H9 (cell line): Measurements from ENCODE around the gene MUC4. TPM values are rescaled to one million over a fixed set of nuclear protein-coding genes. Genes with fewer than 3 reads are reported as not detected.

Source experiments
- DNase-seq: peaks from one replicate; pipeline ENCODE4 v3.0.0-alpha.2; 2017
- H2AFZ ChIP-seq: one replicate; pipeline ENCODE4 v1.6.1; 2013; ENCODE audit warnings: mild to moderate bottlenecking, low read length, control low read depth, moderate library complexity
- H2AK5ac ChIP-seq: 2 replicates; pipeline ENCODE4 v1.6.1; 2013; ENCODE audit warnings: low read length, control low read depth, mixed read lengths; ENCODE audit not compliant: insufficient read length
- H2BK120ac ChIP-seq: one replicate; pipeline ENCODE4 v1.6.1; 2013; ENCODE audit warnings: low read depth, mild to moderate bottlenecking, low read length, control low read depth, inconsistent platforms; ENCODE audit not compliant: poor library complexity, severe bottlenecking
- H2BK12ac ChIP-seq: 2 replicates; pipeline ENCODE4 v1.6.1; 2013; ENCODE audit warnings: low read length, control low read depth, mixed read lengths, low read depth; ENCODE audit not compliant: insufficient read length
- H2BK15ac ChIP-seq: 2 replicates; pipeline ENCODE4 v1.6.1; 2013; ENCODE audit warnings: low read depth, low read length, control low read depth
- H2BK20ac ChIP-seq: one replicate; pipeline ENCODE4 v1.6.1; 2013; ENCODE audit warnings: low read depth, mild to moderate bottlenecking, low read length, control low read depth, inconsistent platforms; ENCODE audit not compliant: poor library complexity, severe bottlenecking
- H2BK5ac ChIP-seq: 2 replicates; pipeline ENCODE4 v1.6.1; 2013; ENCODE audit warnings: low read length, control low read depth, mixed read lengths; ENCODE audit not compliant: insufficient read length
- H3K14ac ChIP-seq: 2 replicates; pipeline ENCODE4 v1.6.1; 2013; ENCODE audit warnings: low read length, control low read depth; ENCODE audit not compliant: insufficient read depth
- H3K18ac ChIP-seq: 2 replicates; pipeline ENCODE4 v1.6.1; 2013; ENCODE audit warnings: low read depth, mild to moderate bottlenecking, mixed read lengths, low read length, control low read depth; ENCODE audit not compliant: insufficient read length
- H3K23ac ChIP-seq: 2 replicates; pipeline ENCODE4 v1.6.1; 2013; ENCODE audit warnings: low read length, control low read depth, mixed read lengths, low read depth; ENCODE audit not compliant: insufficient read length
- H3K23me2 ChIP-seq: 2 replicates; pipeline ENCODE4 v1.6.1; 2013; ENCODE audit warnings: low read depth, mild to moderate bottlenecking, mixed read lengths, low read length, control low read depth; ENCODE audit not compliant: insufficient read length, poor library complexity, severe bottlenecking
- H3K27ac ChIP-seq: 2 replicates; pipeline ENCODE4 v1.5.1; 2013; ENCODE audit warnings: low read length, control low read depth, mixed read lengths, low read depth; ENCODE audit not compliant: insufficient read length
- H3K27me3 ChIP-seq: 2 replicates; pipeline ENCODE4 v1.6.1; 2013; ENCODE audit warnings: low read length, control low read depth, inconsistent platforms; ENCODE audit not compliant: insufficient read depth
- H3K4ac ChIP-seq: 2 replicates; pipeline ENCODE4 v1.6.1; 2013; ENCODE audit warnings: low read depth, mild to moderate bottlenecking, control low read depth, inconsistent platforms, low read length, moderate library complexity
- H3K4me1 ChIP-seq: 2 replicates; pipeline ENCODE4 v1.6.1; 2013; ENCODE audit warnings: low read length, control low read depth, inconsistent platforms; ENCODE audit not compliant: insufficient read depth
- H3K4me2 ChIP-seq: 2 replicates; pipeline ENCODE4 v1.6.1; 2013; ENCODE audit warnings: low read length, control low read depth, mixed read lengths; ENCODE audit not compliant: insufficient read length, insufficient read depth
- H3K56ac ChIP-seq: 2 replicates; pipeline ENCODE4 v1.6.1; 2013; ENCODE audit warnings: low read depth, mild to moderate bottlenecking, mixed read lengths, low read length, control low read depth; ENCODE audit not compliant: insufficient read length
- H3K79me1 ChIP-seq: 2 replicates; pipeline ENCODE4 v1.6.1; 2013; ENCODE audit warnings: low read depth, mild to moderate bottlenecking, moderate library complexity, low read length, control low read depth, inconsistent platforms; ENCODE audit not compliant: insufficient read depth, poor library complexity, severe bottlenecking
- H3K79me2 ChIP-seq: 2 replicates; pipeline ENCODE4 v1.6.1; 2013; ENCODE audit warnings: low read length, control low read depth, inconsistent platforms; ENCODE audit not compliant: insufficient read depth
- H3K9ac ChIP-seq: 2 replicates; pipeline ENCODE4 v1.6.1; 2013; ENCODE audit warnings: low read length, control low read depth, mixed read lengths; ENCODE audit not compliant: insufficient read length; ENCODE audit errors: extremely low read depth
- H3K9me3 ChIP-seq: one replicate; pipeline ENCODE4 v1.6.1; 2013; ENCODE audit warnings: low read depth, low read length, inconsistent platforms; ENCODE audit not compliant: control insufficient read depth
- H3T11ph ChIP-seq: one replicate; pipeline ENCODE4 v1.6.1; 2013; ENCODE audit warnings: mild to moderate bottlenecking, low read length, control low read depth, inconsistent platforms
- H4K20me1 ChIP-seq: one replicate; pipeline ENCODE4 v1.6.1; 2013; ENCODE audit not compliant: control insufficient read depth, insufficient read length, insufficient read depth
- H4K5ac ChIP-seq: 2 replicates; pipeline ENCODE4 v1.6.1; 2013; ENCODE audit warnings: low read depth, mild to moderate bottlenecking, mixed read lengths, low read length, control low read depth; ENCODE audit not compliant: insufficient read length
- H4K8ac ChIP-seq: replicated peaks from 2 replicates; pipeline ENCODE4 v1.6.1; 2013; ENCODE audit warnings: low read length, control low read depth, mixed read lengths, low read depth; ENCODE audit not compliant: insufficient read length
- H4K91ac ChIP-seq: 2 replicates; pipeline ENCODE4 v1.6.1; 2013; ENCODE audit warnings: low read depth, mild to moderate bottlenecking, moderate library complexity, mixed read lengths, low read length, control low read depth; ENCODE audit not compliant: insufficient read length
- H3K27ac Mint-ChIP-seq, 3 experiments: 2 replicates in 2 of 3; 3 replicates in 1 of 3; pipeline ENCODE4 v1.8.0; 2020 to 2021; ENCODE audit warnings: mixed read lengths in 3 of 3, mild to moderate bottlenecking in 1 of 3, moderate library complexity in 1 of 3
- H3K27me3 Mint-ChIP-seq: 2 replicates; pipeline ENCODE4 v1.8.0; 2021; ENCODE audit warnings: low read depth, mild to moderate bottlenecking, moderate library complexity, mixed read lengths
- H3K36me3 Mint-ChIP-seq, 3 experiments: 2 replicates in 2 of 3; 3 replicates in 1 of 3; pipeline ENCODE4 v1.8.0; 2020 to 2021; ENCODE audit warnings: low read depth in 3 of 3, mixed read lengths in 3 of 3; ENCODE audit not compliant: insufficient read depth in 1 of 3
- H3K4me1 Mint-ChIP-seq, 2 experiments: 2 replicates each; pipeline ENCODE4 v1.8.0; 2020; ENCODE audit warnings: mixed read lengths in 2 of 2
- H3K4me3 Mint-ChIP-seq, 2 experiments: 2 replicates in 1 of 2; 3 replicates in 1 of 2; pipeline ENCODE4 v1.8.0; 2020 to 2021; ENCODE audit warnings: mild to moderate bottlenecking in 2 of 2, mixed read lengths in 2 of 2, moderate library complexity in 1 of 2
- H3K9me3 Mint-ChIP-seq, 2 experiments: 2 replicates in 1 of 2; 3 replicates in 1 of 2; pipeline ENCODE4 v1.8.0; 2020; ENCODE audit warnings: mild to moderate bottlenecking in 2 of 2, mixed read lengths in 2 of 2, moderate library complexity in 1 of 2
- CTCF ChIP-seq: fragments of 200-600 bp; sonication (generic); conservative IDR thresholded peaks from 3 replicates; pipeline ENCODE4 v1.8.0; 2021; ENCODE audit warnings: antibody characterized with exemption, mild to moderate bottlenecking
- WGBS: extraction: QIAGEN DNeasy Blood & Tissue Kit; methylation state at CpG from one replicate; pipeline ENCODE4 v1.1.7; 2013; ENCODE audit warnings: missing lambda C conversion rate, low lambda C conversion rate, mixed read lengths; ENCODE audit not compliant: insufficient read length; ENCODE audit errors: extremely low coverage; 5-methylcytosine and 5-hydroxymethylcytosine counted together
- total RNA-seq: library from RNA; stranded (reverse); gene quantifications from 2 replicates; pipeline ENCODE4 v1.2.1, GENCODE V29; 2021

Gene MUC4
- total RNA-seq, 1 experiment from 2014 or later: 1.2 TPM

- H2AFZ ChIP-seq: no peak overlapping the region
Measured at GRCh38 chr3:195731356-195731905, 80.3 kb downstream of the MUC4 start.

More at GRCh38 chr3:195731356-195731905, 80.3 kb downstream of the MUC4 start:
- H3K9me3 Mint-ChIP-seq: no peaks in the 10 kb centered on the region
- H3K27me3 Mint-ChIP-seq: peaks cover 30% of the 10 kb centered on the region
- TF ChIP-seq CTCF: no peak
- no peaks in the 10 kb centered on the region for H3K4me1 Mint-ChIP-seq
- no peak overlapping the region for H2BK12ac ChIP-seq
- H3K23ac ChIP-seq: no peak overlapping the region
- no peak overlapping the region for H3K14ac ChIP-seq
- H3K18ac ChIP-seq: no peak overlapping the region
- H4K5ac ChIP-seq: no peak overlapping the region
- no peaks in the 10 kb centered on the region for H3K79me2 ChIP-seq
- no peak overlapping the region for H2BK120ac ChIP-seq
- DNase-seq: no peak
- H3T11ph ChIP-seq: no peak overlapping the region
- H3K9me3 ChIP-seq: no peaks in the 10 kb centered on the region
- no peaks in the 10 kb centered on the region for H4K20me1 ChIP-seq
- no peak overlapping the region for H3K4me2 ChIP-seq
- H4K91ac ChIP-seq: no peak overlapping the region
- H2AK5ac ChIP-seq: no peak overlapping the region
- no peak overlapping the region for H2BK15ac ChIP-seq
- H2BK5ac ChIP-seq: no peak overlapping the region
- no peaks in the 10 kb centered on the region for H3K4me1 ChIP-seq
- H3K36me3 Mint-ChIP-seq: no peaks in the 10 kb centered on the region
- H3K4me3 Mint-ChIP-seq: no peak overlapping the region
- H3K27ac Mint-ChIP-seq: no peak overlapping the region
- H3K27me3 ChIP-seq: no peaks in the 10 kb centered on the region
- no peak overlapping the region for H3K56ac ChIP-seq
- H2BK20ac ChIP-seq: no peak overlapping the region
- no peaks in the 10 kb centered on the region for H3K23me2 ChIP-seq
- H3K27ac ChIP-seq: no peak overlapping the region
- no peaks in the 10 kb centered on the region for H3K79me1 ChIP-seq
- no peak overlapping the region for H3K4ac ChIP-seq
- H4K8ac ChIP-seq: no peak overlapping the region
- no CpG with 5 or more reads among the region's 11 CpGs for WGBS
- H3K9ac ChIP-seq: no peak overlapping the region
